HG03045 (cell line): ENCODE results near the gene SUMF2.
"Not testable (repeated sequence)": the region's sequence is repeated elsewhere in the genome, so short reads cannot be mapped to it uniquely, and the experiment has no call there.

ENCODE experiments used
- ATAC-seq: cut with Tn5 transposase; IDR thresholded peaks from one replicate; pipeline ENCODE4 v1.9.1; 2021; ENCODE audit warnings: mild to moderate bottlenecking, moderate library complexity; ENCODE audit not compliant: unreplicated experiment

SUMF2 gene

GRCh38 chr7:56106108-56107073, 42.3 kb downstream of the SUMF2 start, which contains the start of gene CHCHD2:
TSS of gene CHCHD2 (minus strand) at chr7:56106476. CDS start at chr7:56106413, 63 bp downstream.
- peak; percentile 99 for ATAC-seq

DNA sequence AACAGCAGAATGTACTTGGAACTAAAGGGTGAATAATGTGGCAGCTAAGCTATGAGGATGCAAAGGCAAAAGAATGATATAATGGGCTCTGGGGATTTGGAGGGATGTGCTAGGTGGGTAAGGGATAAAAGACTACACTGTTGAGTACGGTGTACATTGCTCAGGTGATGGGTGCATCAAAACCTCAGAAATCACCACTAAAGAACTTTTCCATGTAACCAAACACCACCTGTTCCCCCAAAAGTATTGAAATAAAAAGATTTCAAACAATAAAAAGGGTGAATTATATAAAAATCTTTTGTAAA, 43.8 kb downstream of the SUMF2 start:
- no peak for ATAC-seq

DNA sequence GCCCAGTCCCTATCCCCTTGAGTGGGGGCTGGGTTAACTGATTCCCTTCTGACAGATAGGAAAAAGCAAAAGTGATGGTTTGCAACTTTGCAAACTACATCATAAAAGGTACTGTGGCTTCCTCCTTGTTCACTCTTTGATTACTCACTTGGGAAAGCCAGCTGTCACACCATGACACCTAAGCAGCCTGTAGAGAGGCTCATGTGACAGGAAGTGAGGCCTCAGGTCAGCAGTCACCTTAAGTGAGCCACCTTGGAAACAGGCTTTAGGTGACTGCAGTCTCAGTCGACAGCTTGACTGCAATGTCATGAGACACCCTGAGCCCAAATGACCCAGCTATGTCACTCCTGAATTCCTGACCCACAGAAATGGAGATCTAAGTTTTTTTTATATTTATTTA, 46.5 kb downstream of the SUMF2 start:
- ATAC-seq = no peak

GRCh38 chr7:56112244-56112643, 48.2 kb downstream of the SUMF2 start:
- not testable (repeated sequence) for ATAC-seq

- no peak for ATAC-seq
These were observed 51.9 kb downstream of the SUMF2 start, which contains the start of gene NUPR2 for GRCh38 chr7:56115852-56116538. TSS of gene NUPR2 (minus strand) at chr7:56116417. CDS start at chr7:56116314, 103 bp downstream.

DNA sequence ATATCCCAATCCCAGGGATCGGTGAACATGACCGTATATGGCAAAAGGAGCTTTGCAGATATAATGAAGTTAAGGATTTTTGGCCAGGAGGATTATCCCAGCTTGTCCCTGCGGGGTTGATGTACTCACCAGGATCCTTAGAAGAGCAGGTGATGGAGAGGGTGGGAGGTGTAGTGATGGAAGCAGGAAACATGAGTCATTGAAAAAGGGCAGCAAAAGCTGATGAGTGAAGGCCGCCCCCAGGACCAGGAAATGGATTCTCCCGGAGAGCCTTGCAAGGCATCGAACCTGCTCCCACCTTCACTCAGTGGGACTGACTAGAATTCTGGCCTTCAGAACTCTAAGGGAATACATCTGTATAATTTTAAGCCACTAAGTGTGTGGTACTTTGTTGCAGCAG, 57.4 kb downstream of the SUMF2 start:
- no peak for ATAC-seq

- ATAC-seq = no peak
These were observed 60.9 kb downstream of the SUMF2 start for GRCh38 chr7:56124981-56125380.

DNA sequence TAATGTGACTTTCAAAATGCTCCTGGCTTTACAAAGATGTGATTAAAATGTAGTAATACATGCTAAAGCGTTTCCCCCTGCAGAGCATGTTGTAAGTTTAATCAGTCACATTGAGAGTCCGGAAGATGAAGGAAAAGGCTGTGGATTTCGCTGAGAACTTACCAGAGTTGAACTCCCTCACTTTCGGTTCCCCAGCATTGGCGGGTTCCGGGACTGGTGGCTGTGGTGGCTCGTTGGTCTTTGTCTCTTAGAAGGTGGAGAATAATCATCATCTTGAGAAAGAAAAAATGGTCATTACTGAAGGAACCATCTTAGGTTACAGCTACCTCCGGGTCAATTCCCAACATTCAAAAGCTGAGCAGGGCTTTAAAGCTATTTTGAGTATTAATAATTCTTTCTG, 61.7 kb downstream of the SUMF2 start:
- no peak for ATAC-seq

DNA sequence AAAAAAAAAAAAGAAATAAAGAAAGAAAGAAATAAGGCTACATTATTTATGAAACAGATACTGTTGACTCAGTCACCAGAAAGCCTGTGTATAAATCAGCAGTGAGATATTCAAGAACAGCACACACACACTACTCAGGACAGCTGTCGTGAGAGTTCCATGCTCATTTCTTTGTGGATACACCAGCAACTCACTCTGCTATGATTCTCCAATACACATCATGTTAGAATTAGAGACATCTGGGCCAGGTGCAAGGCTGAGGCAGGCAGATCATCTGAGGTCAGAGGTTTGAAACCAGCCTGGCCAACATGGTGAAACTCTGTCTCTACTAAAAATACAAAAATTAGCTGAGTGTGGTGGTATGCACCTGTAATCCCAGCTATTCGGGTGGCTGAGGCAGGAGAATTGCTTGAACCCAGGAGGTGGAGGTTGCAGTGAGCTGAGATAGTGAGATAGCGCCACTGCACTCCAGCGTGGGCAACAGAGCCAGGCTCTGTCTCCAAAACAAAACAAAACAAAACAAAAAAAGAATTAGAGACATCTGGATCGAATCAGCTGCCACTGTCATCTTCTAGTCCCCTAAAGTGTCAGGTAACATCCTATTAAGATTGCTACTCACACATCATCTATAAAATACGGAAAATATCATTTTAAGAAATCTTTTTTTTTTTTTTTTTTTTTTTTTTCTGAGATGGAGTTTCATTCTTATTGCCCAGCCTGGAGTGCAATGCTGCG, 63.3 kb downstream of the SUMF2 start:
- ATAC-seq = no peak
